ENCODE measurements around the gene PIK3CA.
"Not testable (repeated sequence)": the region's sequence is repeated elsewhere in the genome, so short reads cannot be mapped to it uniquely, and the experiment has no call there.

Gene PIK3CA

GRCh38 chr3:179200790-179201189, 52.6 kb downstream of the PIK3CA start:
- DNase-seq (ENCODE audit: low spot score): no peak

GRCh38 chr3:179215550-179215949, 67.4 kb downstream of the PIK3CA start:
- DNase-seq (ENCODE audit: low spot score): not testable (repeated sequence)

- DNase-seq (ENCODE audit: low spot score): not testable (repeated sequence)
These were observed 70.1 kb downstream of the PIK3CA start for GRCh38 chr3:179218213-179218612.

GRCh38 chr3:179223548-179223947, 75.4 kb downstream of the PIK3CA start:
- no peak for DNase-seq (ENCODE audit: low spot score)

GRCh38 chr3:179224584-179224983, 76.4 kb downstream of the PIK3CA start:
- no peak for DNase-seq (ENCODE audit: low spot score)

- no peak for DNase-seq (ENCODE audit: low spot score)
These were observed 79.2 kb downstream of the PIK3CA start for GRCh38 chr3:179227349-179227748.

- DNase-seq (ENCODE audit: low spot score): no peak
These were observed 81.0 kb downstream of the PIK3CA start for GRCh38 chr3:179229177-179229576.

- DNase-seq (ENCODE audit: low spot score): no peak
These were observed 84.9 kb downstream of the PIK3CA start for GRCh38 chr3:179233043-179233442.

GRCh38 chr3:179234199-179234598, 86.0 kb downstream of the PIK3CA start:
- DNase-seq (ENCODE audit: low spot score): no peak

- DNase-seq (ENCODE audit: low spot score): no peak
These were observed 88.6 kb downstream of the PIK3CA start for GRCh38 chr3:179236669-179237301.

- DNase-seq (ENCODE audit: low spot score): not testable (repeated sequence)
These were observed 92.1 kb downstream of the PIK3CA start for GRCh38 chr3:179240299-179240698.

GRCh38 chr3:179242859-179243258, 94.7 kb downstream of the PIK3CA start:
- DNase-seq (ENCODE audit: low spot score): not testable (repeated sequence)

- DNase-seq (ENCODE audit: low spot score): no peak
These were observed 96.7 kb downstream of the PIK3CA start for GRCh38 chr3:179244878-179245277.

GRCh38 chr3:179247289-179248015, 99.3 kb downstream of the PIK3CA start:
- DNase-seq (ENCODE audit: low spot score): no peak

- DNase-seq (ENCODE audit: low spot score): no peak
These were observed 102.8 kb downstream of the PIK3CA start, which contains the start of gene KCNMB3 for GRCh38 chr3:179250803-179251476. Gene KCNMB3, minus strand, starts transcription at chr3:179251114. Its CDS starts 124 bp downstream, at chr3:179250990.

GRCh38 chr3:179256813-179257212, 108.7 kb downstream of the PIK3CA start:
- no peak for DNase-seq (ENCODE audit: low spot score)

- not testable (repeated sequence) for DNase-seq (ENCODE audit: low spot score)
These were observed 109.6 kb downstream of the PIK3CA start for GRCh38 chr3:179257742-179258141.

- DNase-seq (ENCODE audit: low spot score): no peak
These were observed 110.7 kb downstream of the PIK3CA start for GRCh38 chr3:179258820-179259219.

- not testable (repeated sequence) for DNase-seq (ENCODE audit: low spot score)
These were observed 112.0 kb downstream of the PIK3CA start for GRCh38 chr3:179259959-179260756.

- DNase-seq (ENCODE audit: low spot score): peak; percentile 67
These were observed 113.0 kb downstream of the PIK3CA start for GRCh38 chr3:179260949-179261765.

- no peak for DNase-seq (ENCODE audit: low spot score)
These were observed 115.0 kb downstream of the PIK3CA start for GRCh38 chr3:179263134-179263533.

Data from Ammon's horn (tissue), 1 donor.